AG04449 (cell line): Measurements from ENCODE around the gene KIF26A.

ENCODE experiments used
- CTCF ChIA-PET: fragments of 350-600 bp; formaldehyde crosslinking; extraction: SDS; loops from one replicate; lab custom pipeline; 2021; ENCODE audit warnings: antibody characterized with exemption; lab: Yijun Ruan, JAX
- POLR2A ChIA-PET: fragments of 400-600, 350-600 bp; formaldehyde crosslinking; extraction: SDS; loops from one replicate; lab custom pipeline; 2020; ENCODE audit warnings: antibody characterized with exemption, inconsistent platforms; lab: Yijun Ruan, JAX
- DNase-seq: peaks from one replicate; pipeline ENCODE4 v3.0.0-alpha.2; 2010; ENCODE audit warnings: low read depth, low spot score
- H3K4me3 ChIP-seq: 2 replicates; pipeline ENCODE4 v1.5.1; 2011; ENCODE audit warnings: low read depth, mild to moderate bottlenecking, control low read depth, low read length
- TF ChIP-seq, protein P1 (sequence below): IDR thresholded peaks from one replicate; pipeline ENCODE4 v1.5.1; 2011; ENCODE audit warnings: mild to moderate bottlenecking, moderate library complexity, low read length, control low read depth, inconsistent platforms; ENCODE audit not compliant: insufficient read depth; ENCODE audit errors: missing control alignments

KIF26A gene

DNA sequence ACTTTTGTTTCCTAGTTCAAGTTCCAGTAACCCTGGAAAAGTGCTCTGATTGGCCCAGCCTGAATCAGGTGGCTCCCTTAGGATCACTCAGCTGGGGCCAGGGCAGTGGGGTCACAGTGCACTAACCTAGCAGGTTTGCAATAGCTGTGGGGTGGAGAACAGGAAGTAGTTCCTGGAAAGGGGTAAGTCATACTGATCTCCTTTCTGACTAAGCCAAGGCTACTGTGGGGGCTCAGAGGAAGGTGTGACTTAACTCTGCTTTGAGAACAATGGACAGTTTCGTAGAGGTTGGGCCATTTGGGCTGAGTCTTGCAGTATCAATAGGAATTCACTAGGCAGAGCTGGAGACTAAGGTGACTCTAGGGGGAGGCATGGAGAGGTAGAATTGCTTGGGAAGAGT lies 89.4 kb downstream of the KIF26A start:
- CTCF ChIA-PET, result no interaction called here
- no peak for DNase-seq
- POLR2A ChIA-PET, result no interaction called here
- TF ChIP-seq, protein P1, sequence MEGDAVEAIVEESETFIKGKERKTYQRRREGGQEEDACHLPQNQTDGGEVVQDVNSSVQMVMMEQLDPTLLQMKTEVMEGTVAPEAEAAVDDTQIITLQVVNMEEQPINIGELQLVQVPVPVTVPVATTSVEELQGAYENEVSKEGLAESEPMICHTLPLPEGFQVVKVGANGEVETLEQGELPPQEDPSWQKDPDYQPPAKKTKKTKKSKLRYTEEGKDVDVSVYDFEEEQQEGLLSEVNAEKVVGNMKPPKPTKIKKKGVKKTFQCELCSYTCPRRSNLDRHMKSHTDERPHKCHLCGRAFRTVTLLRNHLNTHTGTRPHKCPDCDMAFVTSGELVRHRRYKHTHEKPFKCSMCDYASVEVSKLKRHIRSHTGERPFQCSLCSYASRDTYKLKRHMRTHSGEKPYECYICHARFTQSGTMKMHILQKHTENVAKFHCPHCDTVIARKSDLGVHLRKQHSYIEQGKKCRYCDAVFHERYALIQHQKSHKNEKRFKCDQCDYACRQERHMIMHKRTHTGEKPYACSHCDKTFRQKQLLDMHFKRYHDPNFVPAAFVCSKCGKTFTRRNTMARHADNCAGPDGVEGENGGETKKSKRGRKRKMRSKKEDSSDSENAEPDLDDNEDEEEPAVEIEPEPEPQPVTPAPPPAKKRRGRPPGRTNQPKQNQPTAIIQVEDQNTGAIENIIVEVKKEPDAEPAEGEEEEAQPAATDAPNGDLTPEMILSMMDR, result no peak
- no peak overlapping the region for H3K4me3 ChIP-seq

DNA sequence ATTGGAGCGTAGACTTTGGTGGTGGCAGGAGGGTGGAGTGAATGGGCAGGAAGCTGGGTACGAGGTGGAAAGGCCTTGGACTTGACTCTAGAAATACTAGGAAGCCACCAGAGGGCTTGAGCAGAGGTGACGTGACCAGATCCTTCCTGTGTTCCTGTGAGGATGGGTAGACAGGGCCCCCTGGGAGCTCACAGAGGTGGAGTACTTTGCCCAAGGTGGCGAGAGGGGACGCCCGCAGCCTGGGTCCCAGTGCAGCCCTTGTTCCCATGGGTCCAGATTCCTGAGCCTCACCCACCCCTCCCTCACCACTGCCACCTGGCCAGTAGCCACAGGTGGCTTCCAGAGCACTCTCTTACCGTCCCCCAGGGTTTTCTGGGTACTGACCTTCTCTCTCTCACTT lies 89.8 kb downstream of the KIF26A start:
- no peak for DNase-seq
- POLR2A ChIA-PET, result no interaction called here
- CTCF ChIA-PET, result no interaction called here
- TF ChIP-seq, protein P1, result no peak
- H3K4me3 ChIP-seq, result no peak overlapping the region

DNA sequence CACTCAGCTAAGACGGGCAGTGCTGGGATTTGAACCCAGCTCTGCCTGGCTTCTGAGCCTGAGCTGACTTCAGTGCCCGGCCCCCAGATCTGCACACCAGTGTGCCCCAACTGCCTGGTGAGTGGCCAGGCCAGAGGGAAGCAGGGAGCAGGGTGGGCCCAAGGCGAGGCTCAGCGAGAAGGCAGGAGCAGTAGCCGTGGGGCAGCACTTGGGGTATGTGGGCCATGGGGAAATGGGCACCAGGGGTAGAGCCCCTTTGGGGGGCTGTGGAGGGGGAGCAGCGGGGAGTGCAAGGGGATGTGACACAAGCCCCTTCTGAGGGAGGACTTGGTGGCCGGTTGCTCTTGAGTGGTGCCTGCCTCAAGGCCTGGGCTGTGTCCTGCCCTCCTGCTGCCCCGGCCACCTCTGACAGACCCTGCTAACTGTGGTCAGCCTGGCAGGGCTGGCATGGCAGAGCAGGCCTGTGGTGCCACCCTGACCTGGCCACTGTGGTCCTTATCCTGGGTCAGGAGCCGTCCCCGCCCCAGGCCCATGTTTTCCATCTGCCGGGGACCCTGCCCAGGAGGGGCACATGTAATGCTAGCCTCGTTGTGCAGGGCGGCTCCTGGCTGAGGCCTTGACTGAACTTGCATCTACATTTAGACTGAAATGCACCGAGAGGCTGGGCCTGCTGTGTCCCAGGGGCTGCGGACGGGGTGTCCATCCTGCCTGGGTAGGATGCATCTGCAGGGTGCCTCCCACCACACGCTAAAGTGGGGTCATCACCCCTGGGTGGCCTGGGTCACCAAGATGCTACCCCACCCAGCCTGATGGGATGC lies 90.5 kb downstream of the KIF26A start:
- TF ChIP-seq, protein P1, result no peak
- no peak overlapping the region for H3K4me3 ChIP-seq
- CTCF ChIA-PET, result no interaction called here
- DNase-seq, result no peak
- POLR2A ChIA-PET, result no interaction called here

DNA sequence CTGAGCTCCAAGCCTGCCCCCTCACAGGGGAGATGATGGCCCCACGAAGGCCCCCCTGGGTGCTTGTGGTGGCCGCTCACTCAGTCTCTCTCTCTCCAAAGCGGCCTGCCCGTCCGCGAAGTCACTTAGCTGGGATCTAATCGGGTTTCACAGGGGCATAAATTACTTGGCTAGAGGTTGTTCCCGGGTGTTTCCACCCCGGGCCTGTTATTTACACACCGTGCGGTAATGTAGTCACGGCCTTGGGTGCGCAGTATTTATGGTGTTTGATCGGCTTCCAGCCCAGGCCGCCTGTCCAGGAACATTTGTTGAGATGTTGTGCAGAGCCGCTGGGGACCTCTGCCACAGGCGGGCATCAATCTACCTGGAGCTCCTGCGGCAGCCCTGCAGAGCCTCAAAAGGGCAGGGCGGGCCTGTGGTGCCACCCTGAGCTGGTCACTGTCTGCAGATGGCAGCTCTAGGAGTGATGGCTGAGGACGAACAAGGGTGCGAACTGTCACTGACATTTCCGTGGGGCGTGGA lies 91.2 kb downstream of the KIF26A start:
- no peak for DNase-seq
- no peak overlapping the region for H3K4me3 ChIP-seq
- CTCF ChIA-PET, result no interaction called here
- POLR2A ChIA-PET, result no interaction called here
- TF ChIP-seq, protein P1, result no peak

DNA sequence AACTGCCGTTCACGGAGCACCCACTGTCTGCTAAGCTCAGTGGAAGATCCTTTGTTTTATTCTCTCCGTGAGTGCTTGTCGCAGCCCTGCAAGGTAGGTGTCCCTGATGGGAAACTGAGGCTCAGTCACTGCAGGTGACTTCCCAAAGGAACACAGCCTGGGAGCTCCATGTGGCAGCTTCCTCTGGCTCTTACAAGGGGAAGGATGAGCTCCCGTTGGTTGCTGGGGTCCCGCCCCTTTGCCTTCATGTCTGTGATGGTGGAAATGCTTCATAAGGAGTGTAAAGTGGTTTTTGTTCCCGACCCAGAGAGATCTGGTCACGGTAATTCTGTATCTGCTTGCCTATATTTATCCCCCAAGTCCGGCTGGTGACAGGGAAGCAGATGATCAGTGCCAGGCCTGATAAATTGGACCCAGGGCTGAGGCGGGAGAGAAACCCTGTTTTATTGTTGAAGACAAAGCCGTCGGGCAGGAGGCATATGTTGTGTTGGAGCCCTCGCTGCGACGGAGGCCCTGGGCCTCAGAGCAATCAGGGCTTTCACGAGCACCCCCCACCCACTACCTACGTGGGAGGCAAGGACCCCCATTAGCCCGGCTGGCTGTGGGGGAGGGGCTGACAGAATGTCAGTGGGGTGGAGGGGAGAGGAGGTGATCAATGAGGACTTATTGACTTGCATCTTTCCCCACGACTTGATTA lies 91.9 kb downstream of the KIF26A start:
- TF ChIP-seq, protein P1, result no peak
- no peak overlapping the region for H3K4me3 ChIP-seq
- no peak for DNase-seq
- CTCF ChIA-PET, result no interaction called here
- POLR2A ChIA-PET, result no interaction called here
